Heart left ventricle (tissue), 13 donors: ENCODE data around the gene SND1.

Source experiments
- POLR2A ChIP-seq, 2 donors: fragments of 450-650 bp; IDR thresholded peaks; one replicate each; pipeline ENCODE4 v1.6.1; 2017; ENCODE audit warnings: antibody characterized with exemption in 2 of 2, mild to moderate bottlenecking in 2 of 2, moderate library complexity in 2 of 2
- TF ChIP-seq, protein P1 (sequence below), 12 donors: fragments of 200-600 bp; sonication (generic) in 4 of 12; IDR thresholded peaks; one replicate each; pipeline versions ENCODE4 v1.5.0 to v1.8.0; 2018 to 2022; ENCODE audit warnings: antibody characterized with exemption in 12 of 12, mild to moderate bottlenecking in 5 of 12
- donor health status: ischemic (EF 13 %, LVEDD 7.1; RV severe dilation, severe dysfunction).
- donor health status: DM: no; HTN: yes; CAD: no.
- donor health status: DM: no; HTN: no; CAD: no.
- donor health status: ischemic (EF 25% LVEDD 6.9; RV normal size, moderate dysfunction).
- donor health status: ischemic (EF 25% LVEDD 5.7; RV mildly dilated, moderate dysfunction).
- donor health status: ischemic (EF 35%, LVEDD 5.7; RV mildly dilated, moderate dysfunction).
- donor health status: nonischemic (EF 11% LVEDD 7.7; RV severe dilation, severe dysfunction).
- donor health status: DM: yes; HTN: yes; CAD: no.
- donor health status: PGD.
- donor health status: ischemic (EF 29% LVEDD 5.4; RV normal size, mild dysfunction).
- donor health status: nonischemic (EF 23%, LVEDD 6.1; RV moderate dilation, normal function).

DNA sequence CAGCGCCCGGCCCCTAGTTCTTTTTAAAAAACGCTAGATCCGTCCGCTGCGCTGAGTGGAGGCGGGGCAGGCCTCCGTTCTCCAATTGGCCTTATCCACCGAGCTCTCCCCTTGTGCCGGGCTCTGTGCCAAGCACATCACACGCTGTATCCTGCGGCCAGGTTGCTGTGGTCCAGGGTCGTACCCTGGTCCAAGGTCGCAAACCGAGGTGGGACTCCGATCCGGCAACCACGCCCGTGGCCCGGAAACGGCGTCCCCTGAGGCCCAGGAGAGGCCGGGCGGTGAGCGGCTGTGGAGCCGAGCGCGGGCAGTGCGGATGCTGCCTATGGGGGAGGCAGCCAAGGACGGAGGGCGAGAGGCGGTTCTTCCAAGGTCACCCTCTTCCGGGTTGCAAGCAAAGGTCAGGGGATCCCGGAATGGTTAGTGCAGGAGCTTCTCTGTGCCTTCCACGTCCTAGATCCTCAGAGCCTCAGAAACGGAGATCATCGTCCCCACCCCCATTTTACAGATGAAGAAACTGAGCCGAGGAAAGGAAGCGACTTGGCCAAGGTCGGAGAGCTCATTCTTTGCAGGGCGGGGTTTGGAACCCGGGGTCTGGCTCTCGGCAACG, 451.6 kb downstream of the SND1 start:
- TF ChIP-seq POLR2A (IDR thresholded peaks at IDR 0.05) = no peak
- TF ChIP-seq, protein P1, sequence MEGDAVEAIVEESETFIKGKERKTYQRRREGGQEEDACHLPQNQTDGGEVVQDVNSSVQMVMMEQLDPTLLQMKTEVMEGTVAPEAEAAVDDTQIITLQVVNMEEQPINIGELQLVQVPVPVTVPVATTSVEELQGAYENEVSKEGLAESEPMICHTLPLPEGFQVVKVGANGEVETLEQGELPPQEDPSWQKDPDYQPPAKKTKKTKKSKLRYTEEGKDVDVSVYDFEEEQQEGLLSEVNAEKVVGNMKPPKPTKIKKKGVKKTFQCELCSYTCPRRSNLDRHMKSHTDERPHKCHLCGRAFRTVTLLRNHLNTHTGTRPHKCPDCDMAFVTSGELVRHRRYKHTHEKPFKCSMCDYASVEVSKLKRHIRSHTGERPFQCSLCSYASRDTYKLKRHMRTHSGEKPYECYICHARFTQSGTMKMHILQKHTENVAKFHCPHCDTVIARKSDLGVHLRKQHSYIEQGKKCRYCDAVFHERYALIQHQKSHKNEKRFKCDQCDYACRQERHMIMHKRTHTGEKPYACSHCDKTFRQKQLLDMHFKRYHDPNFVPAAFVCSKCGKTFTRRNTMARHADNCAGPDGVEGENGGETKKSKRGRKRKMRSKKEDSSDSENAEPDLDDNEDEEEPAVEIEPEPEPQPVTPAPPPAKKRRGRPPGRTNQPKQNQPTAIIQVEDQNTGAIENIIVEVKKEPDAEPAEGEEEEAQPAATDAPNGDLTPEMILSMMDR (IDR thresholded peaks at IDR 0.05) = no peak
